GM23338 (cell line): ENCODE results near the gene COL6A1. TPM values are rescaled to one million over a fixed set of nuclear protein-coding genes. Genes with fewer than 3 reads are reported as not detected.

Source experiments
- ATAC-seq: fragments of 200-7000 bp; cut with Tn5 transposase; 3 replicates; pipeline ENCODE4 v1.9.1; 2020
- DNase-seq: peaks from one replicate; pipeline ENCODE4 v3.0.0-alpha.2; 2015; ENCODE audit warnings: low spot score
- H2AFZ ChIP-seq: fragments of 200-600 bp; sonication (generic); 2 replicates; pipeline ENCODE4 v1.8.0; 2016; ENCODE audit warnings: antibody characterized with exemption, mild to moderate bottlenecking, moderate library complexity
- H3F3A ChIP-seq: fragments of 200-600 bp; sonication (generic); replicated peaks from 2 replicates; pipeline ENCODE4 v1.8.0; 2017; ENCODE audit warnings: antibody characterized with exemption, mixed run types, low read depth
- H3K27ac ChIP-seq: fragments of 200-600 bp; sonication (generic); 2 replicates; pipeline ENCODE4 v1.6.1; 2016; ENCODE audit warnings: low read depth
- H3K27me3 ChIP-seq: fragments of 200-600 bp; sonication (generic); 2 replicates; pipeline ENCODE4 v1.8.0; 2016; ENCODE audit warnings: mild to moderate bottlenecking, mixed run types, moderate library complexity; ENCODE audit not compliant: insufficient read depth
- H3K36me3 ChIP-seq: fragments of 200-600 bp; sonication (generic); 2 replicates; pipeline ENCODE4 v1.8.0; 2016; ENCODE audit warnings: mild to moderate bottlenecking; ENCODE audit not compliant: insufficient read depth
- H3K4me1 ChIP-seq: fragments of 200-600 bp; sonication (generic); 2 replicates; pipeline ENCODE4 v1.8.0; 2016; ENCODE audit warnings: mild to moderate bottlenecking, moderate library complexity; ENCODE audit not compliant: insufficient read depth
- H3K4me2 ChIP-seq: fragments of 200-600 bp; sonication (generic); 2 replicates; pipeline ENCODE4 v1.7.1; 2017; ENCODE audit warnings: mixed run types
- H3K4me3 ChIP-seq: fragments of 200-600 bp; sonication (generic); 2 replicates; pipeline ENCODE4 v1.6.1; 2016; ENCODE audit warnings: mixed run types
- H3K79me2 ChIP-seq: fragments of 200-600 bp; sonication (generic); replicated peaks from 2 replicates; pipeline ENCODE4 v1.8.0; 2017; ENCODE audit warnings: mild to moderate bottlenecking; ENCODE audit not compliant: insufficient read depth
- H3K9me2 ChIP-seq: fragments of 200-600 bp; sonication (generic); 2 replicates; pipeline ENCODE4 v1.8.0; 2017; ENCODE audit not compliant: insufficient read depth
- H4K20me1 ChIP-seq: fragments of 200-600 bp; sonication (generic); replicated peaks from 2 replicates; pipeline ENCODE4 v1.8.0; 2017; ENCODE audit warnings: mild to moderate bottlenecking; ENCODE audit not compliant: insufficient read depth
- H3K27ac Mint-ChIP-seq: 2 replicates; pipeline ENCODE4 v1.8.0; 2020; ENCODE audit warnings: inconsistent platforms, mild to moderate bottlenecking, moderate library complexity, mixed read lengths
- H3K27me3 Mint-ChIP-seq: 3 replicates; pipeline ENCODE4 v1.8.0; 2022; ENCODE audit warnings: low read depth, mild to moderate bottlenecking, moderate library complexity, mixed read lengths, inconsistent platforms; ENCODE audit not compliant: insufficient read depth, poor library complexity
- H3K36me3 Mint-ChIP-seq: 3 replicates; pipeline ENCODE4 v1.8.0; 2021; ENCODE audit warnings: low read depth, mild to moderate bottlenecking, inconsistent platforms, moderate library complexity, mixed read lengths
- H3K4me1 Mint-ChIP-seq: 3 replicates; pipeline ENCODE4 v1.8.0; 2020; ENCODE audit warnings: mild to moderate bottlenecking, inconsistent platforms, mixed read lengths
- H3K4me3 Mint-ChIP-seq: 3 replicates; pipeline ENCODE4 v1.8.0; 2021; ENCODE audit warnings: moderate library complexity, mild to moderate bottlenecking, inconsistent platforms, mixed read lengths
- H3K9me3 Mint-ChIP-seq: 3 replicates; pipeline ENCODE4 v1.8.0; 2020; ENCODE audit warnings: moderate library complexity, mild to moderate bottlenecking, inconsistent platforms, mixed read lengths
- CREB1 ChIP-seq: fragments of 250-450 bp; sonication (Bioruptor Pico); IDR thresholded peaks from 2 replicates; pipeline ENCODE4 v1.5.0; 2020; ENCODE audit warnings: low read depth, mild to moderate bottlenecking, moderate library complexity
- CTCF ChIP-seq, 2 experiments: fragments of 200-600 bp in 1 of 2; sonication (generic) in 1 of 2; conservative IDR thresholded peaks; 2 replicates each; pipeline versions ENCODE4 v1.5.1 to v1.6.1; 2016 to 2017; ENCODE audit warnings: antibody characterized with exemption in 2 of 2, low read depth in 2 of 2, mild to moderate bottlenecking in 2 of 2, moderate library complexity in 1 of 2
- EZH2 ChIP-seq: fragments of 200-600 bp; sonication (generic); IDR thresholded peaks from one replicate; pipeline ENCODE4 v1.8.0; 2017; ENCODE audit warnings: antibody characterized with exemption, mild to moderate bottlenecking, low read depth; ENCODE audit not compliant: unreplicated experiment
- EZH2phosphoT487 ChIP-seq: fragments of 200-600 bp; sonication (generic); IDR thresholded peaks from one replicate; pipeline ENCODE4 v1.8.1; 2018; ENCODE audit warnings: antibody characterized with exemption; ENCODE audit not compliant: unreplicated experiment
- JUNB ChIP-seq: IDR thresholded peaks from one replicate; pipeline ENCODE4 v1.6.1; 2016; ENCODE audit warnings: antibody characterized with exemption; ENCODE audit not compliant: unreplicated experiment
- NANOG ChIP-seq: IDR thresholded peaks from 2 replicates; pipeline ENCODE4 v1.6.1; 2016; ENCODE audit warnings: antibody characterized with exemption, borderline replicate concordance
- POLR2AphosphoS5 ChIP-seq: IDR thresholded peaks from 2 replicates; pipeline ENCODE4 v1.6.1; 2016; ENCODE audit warnings: antibody characterized with exemption, low read depth
- REST ChIP-seq: IDR thresholded peaks from one replicate; pipeline ENCODE4 v1.6.1; 2018; ENCODE audit warnings: antibody characterized with exemption; ENCODE audit not compliant: unreplicated experiment
- STAT1 ChIP-seq: IDR thresholded peaks from one replicate; pipeline ENCODE4 v1.6.1; 2016; ENCODE audit warnings: antibody characterized with exemption; ENCODE audit not compliant: unreplicated experiment
- ZNF114 ChIP-seq: fragments of 250-450 bp; sonication (Bioruptor Pico); IDR thresholded peaks from 2 replicates; pipeline ENCODE4 v1.5.0; 2020; ENCODE audit warnings: mild to moderate bottlenecking, moderate library complexity
- ZNF331 ChIP-seq: fragments of 250-450 bp; sonication (Bioruptor Pico); IDR thresholded peaks from 2 replicates; pipeline ENCODE4 v1.5.0; 2020; ENCODE audit warnings: low read depth, mild to moderate bottlenecking, moderate library complexity
- polyA plus RNA-seq: library from polyadenylated mRNA; unstranded; fragments of >200 nt; fragmentation: Nextera tagmentation; extraction: Ambion mirVana; gene quantifications from 2 replicates; pipeline ENCODE4 v1.2.1, GENCODE V29; 2016
- total RNA-seq: library from RNA; depleted of rRNA; stranded (reverse); fragments of >200 nt; shearing (Covaris generic); gene quantifications from 2 replicates; pipeline ENCODE4 v1.2.3, GENCODE V29; 2014
- TF ChIP-seq, protein P1 (sequence below): IDR thresholded peaks from 2 replicates; pipeline ENCODE4 v1.6.1; 2016; ENCODE audit warnings: antibody characterized with exemption
- TF ChIP-seq, protein P2 (sequence below): fragments of 250-450 bp; sonication (Bioruptor Pico); IDR thresholded peaks from 2 replicates; pipeline ENCODE4 v1.5.0; 2020; ENCODE audit warnings: mild to moderate bottlenecking, moderate library complexity

COL6A1 gene
- total and polyA plus RNA-seq, 2 experiments from 2014 or later, result 76.0 to 180 TPM

DNA sequence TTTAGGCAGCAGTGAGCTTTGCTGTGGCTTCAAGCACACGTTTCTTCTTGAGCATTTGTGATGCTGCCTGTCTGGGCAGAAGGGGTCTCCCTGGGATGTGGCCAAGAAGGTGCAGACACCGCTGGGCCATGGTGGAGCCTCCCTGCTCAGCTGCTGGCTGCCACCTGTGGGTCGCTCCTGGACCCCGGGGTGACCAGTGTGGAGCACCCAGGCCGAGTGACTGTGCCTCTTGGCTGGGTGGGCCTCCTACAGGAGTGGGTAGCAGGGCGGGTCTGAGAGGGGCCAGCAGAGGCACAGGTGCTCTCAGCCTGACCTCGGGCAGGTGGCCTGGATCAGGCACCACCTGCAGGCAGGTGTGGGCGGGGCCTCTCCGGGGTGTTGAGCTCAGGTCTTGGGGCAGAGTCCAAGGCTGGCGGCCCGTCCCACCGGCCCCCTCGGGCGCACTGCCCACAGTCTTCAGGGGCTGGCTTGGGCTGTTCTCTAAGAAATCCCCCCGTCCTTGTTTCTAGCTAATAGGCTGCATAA is 42.0 kb upstream of the COL6A1 start:
- Histone ChIP-seq H3K4me2 (no peak overlapping the region), H3K9me2 (no peaks in the 10 kb centered on the region), H3F3A (no peaks in the 10 kb centered on the region), H4K20me1 (no peaks in the 10 kb centered on the region), H3K79me2 (no peaks in the 10 kb centered on the region), H3K4me3 (no peak overlapping the region), H3K27ac (no peak overlapping the region), H3K36me3 (no peaks in the 10 kb centered on the region), H3K4me1 (no peaks in the 10 kb centered on the region), H3K27me3 (no peaks in the 10 kb centered on the region), H2AFZ (no peak overlapping the region)
- TF ChIP-seq ZNF331 (no peak), JUNB (no peak), POLR2AphosphoS5 (no peak), STAT1 (no peak), NANOG (no peak), REST (no peak), CREB1 (CRISPR knock-in tag) (no peak), CTCF (conservative IDR thresholded peaks at IDR 0.05; ENCODE audit: low read depth in 2 of 2) (no peak), ZNF114 (CRISPR knock-in tag) (no peak), EZH2 (no peak), EZH2phosphoT487 (no peak)
- TF ChIP-seq, protein P1, sequence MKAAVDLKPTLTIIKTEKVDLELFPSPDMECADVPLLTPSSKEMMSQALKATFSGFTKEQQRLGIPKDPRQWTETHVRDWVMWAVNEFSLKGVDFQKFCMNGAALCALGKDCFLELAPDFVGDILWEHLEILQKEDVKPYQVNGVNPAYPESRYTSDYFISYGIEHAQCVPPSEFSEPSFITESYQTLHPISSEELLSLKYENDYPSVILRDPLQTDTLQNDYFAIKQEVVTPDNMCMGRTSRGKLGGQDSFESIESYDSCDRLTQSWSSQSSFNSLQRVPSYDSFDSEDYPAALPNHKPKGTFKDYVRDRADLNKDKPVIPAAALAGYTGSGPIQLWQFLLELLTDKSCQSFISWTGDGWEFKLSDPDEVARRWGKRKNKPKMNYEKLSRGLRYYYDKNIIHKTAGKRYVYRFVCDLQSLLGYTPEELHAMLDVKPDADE, result no peak
- TF ChIP-seq, protein P2, sequence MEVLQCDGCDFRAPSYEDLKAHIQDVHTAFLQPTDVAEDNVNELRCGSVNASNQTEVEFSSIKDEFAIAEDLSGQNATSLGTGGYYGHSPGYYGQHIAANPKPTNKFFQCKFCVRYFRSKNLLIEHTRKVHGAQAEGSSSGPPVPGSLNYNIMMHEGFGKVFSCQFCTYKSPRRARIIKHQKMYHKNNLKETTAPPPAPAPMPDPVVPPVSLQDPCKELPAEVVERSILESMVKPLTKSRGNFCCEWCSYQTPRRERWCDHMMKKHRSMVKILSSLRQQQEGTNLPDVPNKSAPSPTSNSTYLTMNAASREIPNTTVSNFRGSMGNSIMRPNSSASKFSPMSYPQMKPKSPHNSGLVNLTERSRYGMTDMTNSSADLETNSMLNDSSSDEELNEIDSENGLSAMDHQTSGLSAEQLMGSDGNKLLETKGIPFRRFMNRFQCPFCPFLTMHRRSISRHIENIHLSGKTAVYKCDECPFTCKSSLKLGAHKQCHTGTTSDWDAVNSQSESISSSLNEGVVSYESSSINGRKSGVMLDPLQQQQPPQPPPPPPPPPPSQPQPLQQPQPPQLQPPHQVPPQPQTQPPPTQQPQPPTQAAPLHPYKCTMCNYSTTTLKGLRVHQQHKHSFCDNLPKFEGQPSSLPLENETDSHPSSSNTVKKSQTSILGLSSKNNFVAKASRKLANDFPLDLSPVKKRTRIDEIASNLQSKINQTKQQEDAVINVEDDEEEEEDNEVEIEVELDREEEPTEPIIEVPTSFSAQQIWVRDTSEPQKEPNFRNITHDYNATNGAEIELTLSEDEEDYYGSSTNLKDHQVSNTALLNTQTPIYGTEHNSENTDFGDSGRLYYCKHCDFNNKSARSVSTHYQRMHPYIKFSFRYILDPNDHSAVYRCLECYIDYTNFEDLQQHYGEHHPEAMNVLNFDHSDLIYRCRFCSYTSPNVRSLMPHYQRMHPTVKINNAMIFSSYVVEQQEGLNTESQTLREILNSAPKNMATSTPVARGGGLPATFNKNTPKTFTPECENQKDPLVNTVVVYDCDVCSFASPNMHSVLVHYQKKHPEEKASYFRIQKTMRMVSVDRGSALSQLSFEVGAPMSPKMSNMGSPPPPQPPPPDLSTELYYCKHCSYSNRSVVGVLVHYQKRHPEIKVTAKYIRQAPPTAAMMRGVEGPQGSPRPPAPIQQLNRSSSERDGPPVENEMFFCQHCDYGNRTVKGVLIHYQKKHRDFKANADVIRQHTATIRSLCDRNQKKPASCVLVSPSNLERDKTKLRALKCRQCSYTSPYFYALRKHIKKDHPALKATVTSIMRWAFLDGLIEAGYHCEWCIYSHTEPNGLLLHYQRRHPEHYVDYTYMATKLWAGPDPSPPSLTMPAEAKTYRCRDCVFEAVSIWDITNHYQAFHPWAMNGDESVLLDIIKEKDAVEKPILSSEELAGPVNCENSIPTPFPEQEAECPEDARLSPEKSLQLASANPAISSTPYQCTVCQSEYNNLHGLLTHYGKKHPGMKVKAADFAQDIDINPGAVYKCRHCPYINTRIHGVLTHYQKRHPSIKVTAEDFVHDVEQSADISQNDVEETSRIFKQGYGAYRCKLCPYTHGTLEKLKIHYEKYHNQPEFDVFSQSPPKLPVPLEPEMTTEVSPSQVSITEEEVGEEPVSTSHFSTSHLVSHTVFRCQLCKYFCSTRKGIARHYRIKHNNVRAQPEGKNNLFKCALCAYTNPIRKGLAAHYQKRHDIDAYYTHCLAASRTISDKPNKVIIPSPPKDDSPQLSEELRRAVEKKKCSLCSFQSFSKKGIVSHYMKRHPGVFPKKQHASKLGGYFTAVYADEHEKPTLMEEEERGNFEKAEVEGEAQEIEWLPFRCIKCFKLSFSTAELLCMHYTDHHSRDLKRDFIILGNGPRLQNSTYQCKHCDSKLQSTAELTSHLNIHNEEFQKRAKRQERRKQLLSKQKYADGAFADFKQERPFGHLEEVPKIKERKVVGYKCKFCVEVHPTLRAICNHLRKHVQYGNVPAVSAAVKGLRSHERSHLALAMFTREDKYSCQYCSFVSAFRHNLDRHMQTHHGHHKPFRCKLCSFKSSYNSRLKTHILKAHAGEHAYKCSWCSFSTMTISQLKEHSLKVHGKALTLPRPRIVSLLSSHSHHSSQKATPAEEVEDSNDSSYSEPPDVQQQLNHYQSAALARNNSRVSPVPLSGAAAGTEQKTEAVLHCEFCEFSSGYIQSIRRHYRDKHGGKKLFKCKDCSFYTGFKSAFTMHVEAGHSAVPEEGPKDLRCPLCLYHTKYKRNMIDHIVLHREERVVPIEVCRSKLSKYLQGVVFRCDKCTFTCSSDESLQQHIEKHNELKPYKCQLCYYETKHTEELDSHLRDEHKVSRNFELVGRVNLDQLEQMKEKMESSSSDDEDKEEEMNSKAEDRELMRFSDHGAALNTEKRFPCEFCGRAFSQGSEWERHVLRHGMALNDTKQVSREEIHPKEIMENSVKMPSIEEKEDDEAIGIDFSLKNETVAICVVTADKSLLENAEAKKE, result no peak
- Mint-ChIP-seq H3K27ac (no peak overlapping the region), H3K36me3 (peaks cover 3% of the 10 kb centered on the region; the same call in 2 of the 3 replicates), H3K9me3 (peaks cover 23% of the 10 kb centered on the region), H3K4me1 (no peaks in the 10 kb centered on the region; the same call in 2 of the 3 replicates), H3K27me3 (peaks cover 8% of the 10 kb centered on the region), H3K4me3 (no peak overlapping the region)
- DNase-seq, result no peak
- ATAC-seq, result no peak
